Esophagus squamous epithelium (tissue), 5 donors: ENCODE measurements around the gene UCP2. TPM values are rescaled to one million over a fixed set of nuclear protein-coding genes. Genes with fewer than 3 reads are reported as not detected.
A peak's percentile ranks its signal among the peaks of the same experiment; 100 is the strongest.

Experiments
- DNase-seq: peaks from one replicate; lab custom pipeline; 2025; lab: John Stamatoyannopoulos, UW
- H3K27ac ChIP-seq, 4 donors: fragments of 200-600 bp; sonication (generic); one replicate each; pipeline ENCODE4 v1.5.1; 2016 to 2019; ENCODE audit warnings: mild to moderate bottlenecking in 1 of 4
- H3K27me3 ChIP-seq, 4 donors: fragments of 200-600 bp; sonication (generic); 1 replicate in 3 of 4; 2 replicates in 1 of 4; pipeline versions ENCODE4 v1.5.1 to v1.6.0; 2017 to 2021; ENCODE audit warnings: antibody characterized with exemption in 1 of 4
- H3K36me3 ChIP-seq, 3 donors: fragments of 200-600 bp; sonication (generic); one replicate each; pipeline ENCODE4 v1.5.1; 2016 to 2019
- H3K4me1 ChIP-seq, 3 donors: fragments of 200-600 bp; sonication (generic); one replicate each; pipeline ENCODE4 v1.5.1; 2017 to 2019
- H3K4me3 ChIP-seq, 4 donors: fragments of 200-600 bp; sonication (generic); 1 replicate in 3 of 4; 2 replicates in 1 of 4; pipeline ENCODE4 v1.5.1; 2016 to 2019; ENCODE audit warnings: mild to moderate bottlenecking in 2 of 4, moderate library complexity in 1 of 4
- H3K9me3 ChIP-seq, 3 donors: fragments of 200-600 bp; sonication (generic); one replicate each; pipeline ENCODE4 v1.5.1; 2016 to 2019
- POLR2A ChIP-seq, 4 donors: fragments of 450-650 bp; IDR thresholded peaks; one replicate each; pipeline ENCODE4 v1.6.1; 2017; ENCODE audit warnings: antibody characterized with exemption in 4 of 4, mild to moderate bottlenecking in 4 of 4, moderate library complexity in 3 of 4
- WGBS, 2 donors: methylation state at CpG; one replicate each; pipeline ENCODE4 v1.1.5; 2018; 5-methylcytosine and 5-hydroxymethylcytosine counted together
- intact Hi-C: fragments of 100-400 bp; cut with DNase I; formaldehyde crosslinking; loops from one replicate; pipeline ENCODE4 v1.15.0; 2022
- total RNA-seq, 4 donors: library from RNA; depleted of rRNA; stranded (reverse); fragments of >200 nt; gene quantifications; one replicate each; pipeline ENCODE4 v1.1.0, GENCODE V29; 2016
- TF ChIP-seq, protein P1 (sequence below), 6 experiments: fragments of 450-650 bp in 4 of 6; fragments of 200-600 bp in 2 of 6; sonication (generic) in 2 of 6; IDR thresholded peaks; one replicate each; pipeline ENCODE4 v1.5.1; 2016 to 2019; ENCODE audit warnings: antibody characterized with exemption in 6 of 6, mild to moderate bottlenecking in 4 of 6, moderate library complexity in 4 of 6
- donor health status: DM: yes; HTN: yes; CAD: no.

UCP2 gene
- total RNA-seq, 4 donors from 2014 or later, result 4.0 to 26.7 (median 7.1) TPM

DNA sequence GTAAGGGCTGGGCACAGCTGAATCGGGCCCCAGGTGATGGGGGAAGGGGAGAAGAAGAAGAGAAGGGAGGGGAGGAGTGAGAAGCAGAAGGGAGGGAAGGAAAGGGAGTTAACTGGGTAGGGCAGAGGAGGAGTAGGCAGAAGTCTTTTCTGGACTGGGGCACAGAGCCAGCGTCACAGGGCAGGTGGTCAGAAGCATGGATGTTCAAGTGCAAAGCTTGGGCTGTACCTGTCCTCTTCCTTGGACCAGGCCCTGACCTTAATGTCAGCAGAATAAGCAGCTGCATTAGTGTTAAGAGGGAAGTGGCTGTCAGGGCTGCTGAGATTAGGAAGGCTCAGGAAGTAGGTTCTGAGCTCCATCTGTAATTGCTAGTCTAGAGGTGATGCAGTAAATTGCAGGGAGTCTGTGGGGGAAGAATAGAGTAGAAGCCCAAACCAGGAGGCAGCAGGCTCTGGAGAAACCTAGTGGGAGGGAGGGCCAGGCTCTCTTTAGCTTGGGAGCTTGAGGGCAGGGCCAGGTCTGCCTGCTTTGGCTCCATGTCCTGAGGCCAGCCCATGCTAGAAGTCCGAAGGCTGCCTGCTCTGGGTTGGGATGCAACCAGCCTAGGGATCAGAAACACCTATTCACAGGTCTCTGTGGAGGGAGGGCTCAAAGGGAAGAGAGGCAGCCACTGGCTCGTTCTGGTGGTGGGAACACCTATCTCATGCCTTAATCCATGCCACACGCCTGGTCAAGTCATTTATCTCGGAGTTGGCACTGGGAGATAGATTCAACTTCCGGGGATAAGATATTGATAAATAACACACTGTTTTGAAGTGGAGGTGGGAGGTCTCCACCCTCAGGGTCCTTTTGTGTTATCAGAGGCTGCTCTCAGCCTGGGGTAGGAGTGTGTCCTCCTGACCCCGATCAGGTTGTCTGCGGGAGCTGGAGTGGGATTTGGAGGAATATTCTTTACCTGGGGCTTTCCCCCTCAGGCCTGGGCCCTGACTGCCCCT lies 28.0 kb upstream of the UCP2 start:
- Histone ChIP-seq H3K4me1 (peaks cover 0 to 22% (median 0%) of the 10 kb centered on the region in 3 donors), H3K27me3 (no peaks in the 10 kb centered on the region), H3K4me3 (no peak overlapping the region), H3K27ac (peak overlapping the region in 1 of 4 donors; percentile 21), H3K36me3 (peaks cover 0 to 19% (median 0%) of the 10 kb centered on the region in 3 donors), H3K9me3 (no peaks in the 10 kb centered on the region)
- DNase-seq, result no peak
- WGBS, 2 donors, result 77 to 78% methylated on average over 5 to 9 of the region's 9 CpGs
- TF ChIP-seq POLR2A (IDR thresholded peaks at IDR 0.05), result no peak
- TF ChIP-seq, protein P1, sequence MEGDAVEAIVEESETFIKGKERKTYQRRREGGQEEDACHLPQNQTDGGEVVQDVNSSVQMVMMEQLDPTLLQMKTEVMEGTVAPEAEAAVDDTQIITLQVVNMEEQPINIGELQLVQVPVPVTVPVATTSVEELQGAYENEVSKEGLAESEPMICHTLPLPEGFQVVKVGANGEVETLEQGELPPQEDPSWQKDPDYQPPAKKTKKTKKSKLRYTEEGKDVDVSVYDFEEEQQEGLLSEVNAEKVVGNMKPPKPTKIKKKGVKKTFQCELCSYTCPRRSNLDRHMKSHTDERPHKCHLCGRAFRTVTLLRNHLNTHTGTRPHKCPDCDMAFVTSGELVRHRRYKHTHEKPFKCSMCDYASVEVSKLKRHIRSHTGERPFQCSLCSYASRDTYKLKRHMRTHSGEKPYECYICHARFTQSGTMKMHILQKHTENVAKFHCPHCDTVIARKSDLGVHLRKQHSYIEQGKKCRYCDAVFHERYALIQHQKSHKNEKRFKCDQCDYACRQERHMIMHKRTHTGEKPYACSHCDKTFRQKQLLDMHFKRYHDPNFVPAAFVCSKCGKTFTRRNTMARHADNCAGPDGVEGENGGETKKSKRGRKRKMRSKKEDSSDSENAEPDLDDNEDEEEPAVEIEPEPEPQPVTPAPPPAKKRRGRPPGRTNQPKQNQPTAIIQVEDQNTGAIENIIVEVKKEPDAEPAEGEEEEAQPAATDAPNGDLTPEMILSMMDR (IDR thresholded peaks at IDR 0.05), result no peak
- intact Hi-C loops, result no loop called here

DNA sequence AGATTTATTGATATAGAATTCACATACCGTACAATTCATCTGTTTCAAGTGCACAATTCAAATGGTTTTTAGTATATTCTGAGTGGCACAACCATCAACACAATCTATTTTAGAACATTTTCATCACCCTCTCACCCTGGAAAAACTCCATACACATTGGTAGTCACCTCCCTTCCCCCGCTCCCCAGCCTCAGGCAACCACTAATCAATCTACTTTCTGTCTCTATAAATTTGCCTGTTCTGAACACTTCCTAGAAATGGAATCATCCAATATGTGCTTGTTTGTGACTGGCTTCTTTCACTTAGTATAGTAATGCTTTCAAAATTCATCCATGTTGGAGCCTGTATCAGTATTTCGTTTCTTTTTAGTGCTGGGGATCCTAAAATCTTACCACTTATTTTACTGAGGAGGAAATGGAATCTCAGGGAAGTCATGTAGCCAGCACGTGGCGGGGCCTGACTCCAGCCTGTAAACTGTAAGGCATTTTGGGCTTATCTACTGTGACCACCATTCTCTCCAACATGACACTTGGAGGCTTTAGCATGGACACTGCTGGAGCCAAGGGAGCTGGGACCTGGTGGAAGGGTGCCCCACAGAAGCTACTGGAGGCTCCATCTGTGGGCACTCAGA lies 27.1 kb upstream of the UCP2 start:
- DNase-seq, result no peak
- intact Hi-C loops, result no loop called here

GRCh38 chr11:74009230-74009547 lies 26.5 kb upstream of the UCP2 start:
- Histone ChIP-seq H3K27me3 (no peaks in the 10 kb centered on the region), H3K4me1 (peaks cover 0 to 22% (median 0%) of the 10 kb centered on the region in 3 donors), H3K4me3 (no peak overlapping the region), H3K27ac (no peak overlapping the region), H3K36me3 (peaks cover 0 to 22% (median 0%) of the 10 kb centered on the region in 3 donors), H3K9me3 (no peaks in the 10 kb centered on the region)
- WGBS, 2 donors, result 85 to 92% methylated on average over 2 to 3 of the region's 3 CpGs
- intact Hi-C loops, result no loop called here
- no peak for DNase-seq
- TF ChIP-seq POLR2A (IDR thresholded peaks at IDR 0.05), result no peak
- TF ChIP-seq, protein P1 (IDR thresholded peaks at IDR 0.05), result no peak

More for the DNA sequence above, 27.1 kb upstream of the UCP2 start:
- H3K4me3 ChIP-seq, result no peak overlapping the region
- H3K27me3 ChIP-seq, result no peaks in the 10 kb centered on the region
- H3K36me3 ChIP-seq, result peaks cover 0 to 19% (median 0%) of the 10 kb centered on the region in 3 donors
- H3K9me3 ChIP-seq, result no peaks in the 10 kb centered on the region
- H3K4me1 ChIP-seq, result peaks cover 0 to 22% (median 0%) of the 10 kb centered on the region in 3 donors
- TF ChIP-seq POLR2A (IDR thresholded peaks at IDR 0.05), result no peak
- TF ChIP-seq, protein P1 (IDR thresholded peaks at IDR 0.05), result no peak
- H3K27ac ChIP-seq, result no peak overlapping the region
- 89 to 92% methylated on average over 5 of the region's 5 CpGs for WGBS, 2 donors

DNA sequence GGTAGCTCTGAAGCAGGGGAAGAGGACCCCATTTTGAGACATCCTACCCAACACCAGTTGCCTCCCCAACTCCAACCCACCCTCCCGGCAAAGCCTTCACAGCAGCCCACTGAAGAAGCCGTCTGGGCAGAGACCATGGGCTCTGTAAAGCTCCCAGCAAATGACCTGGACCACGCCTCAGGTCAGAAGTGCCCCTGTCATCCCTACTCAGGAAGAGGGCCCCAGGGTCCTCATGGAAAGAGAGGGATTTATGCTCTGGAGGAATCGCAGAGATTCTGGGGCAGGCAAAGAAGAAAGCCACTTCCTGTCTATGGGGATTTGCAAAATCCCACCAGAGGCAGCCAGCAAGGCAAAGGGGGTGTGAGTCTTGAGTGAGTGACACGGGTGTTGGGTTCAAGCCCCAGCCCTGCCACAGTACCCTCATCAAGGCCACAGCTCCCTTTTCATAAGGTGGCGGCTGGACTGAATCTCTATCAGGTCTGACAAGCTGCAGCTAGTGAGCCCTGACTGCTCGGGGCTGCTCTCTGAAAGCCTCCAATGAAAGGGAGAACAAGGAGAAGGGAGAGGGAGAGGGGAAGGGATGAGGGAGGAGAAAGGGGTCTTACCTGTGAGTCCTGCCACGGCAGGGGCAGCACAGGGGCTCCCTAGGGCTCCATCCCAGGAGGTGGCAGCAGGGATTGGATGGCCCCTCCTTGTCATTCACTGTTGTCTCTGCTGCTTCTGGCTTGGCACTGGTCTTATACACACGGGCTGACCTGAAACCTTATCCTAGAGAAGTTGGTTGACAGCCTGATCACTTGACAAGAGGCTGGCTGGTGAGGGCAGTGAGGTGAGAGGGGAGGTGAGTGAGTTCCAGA lies 26.0 kb upstream of the UCP2 start, which contains the start of gene UCP3:
UCP3 (minus strand) TSS at position 713 of the 857 bp plus-strand sequence. CDS start 2,043 bp downstream, outside the sequence.
- H3K4me3 ChIP-seq, result no peak within 1 kb of the TSS
- no peaks in the 10 kb centered on the region for H3K9me3 ChIP-seq
- intact Hi-C loops, result no loop called here
- DNase-seq, result no peak
- TF ChIP-seq POLR2A (IDR thresholded peaks at IDR 0.05), result no peak
- TF ChIP-seq, protein P1 (IDR thresholded peaks at IDR 0.05), result no peak
- no peaks in the 10 kb centered on the region for H3K27me3 ChIP-seq
- 54 to 58% methylated on average over 6 to 7 of the region's 9 CpGs for WGBS, 2 donors
- H3K27ac ChIP-seq, result no peak within 1 kb of the TSS
- peaks cover 0 to 24% (median 0%) of the 10 kb centered on the region in 3 donors for H3K36me3 ChIP-seq
- peaks cover 0 to 22% (median 0%) of the 10 kb centered on the region in 3 donors for H3K4me1 ChIP-seq
